HepG2 (cell line): ENCODE results near the gene ARHGAP9. TPM values are rescaled to one million over a fixed set of nuclear protein-coding genes. Genes with fewer than 3 reads are reported as not detected.
"Not testable (repeated sequence)": the region's sequence is repeated elsewhere in the genome, so short reads cannot be mapped to it uniquely, and the experiment has no call there.

Source experiments
- ATAC-seq: fragments of 200-7000 bp; cut with Tn5 transposase; 3 replicates; pipeline ENCODE4 v1.9.1; 2020; ENCODE audit warnings: mild to moderate bottlenecking, moderate library complexity
- BruUV-seq: library from RNA; stranded (reverse); fragments of 400-500 nt; replicated peaks from 2 replicates; lab custom pipeline; 2021; lab: Mats Ljungman, UMichigan
- CTCF ChIA-PET: fragments of 300-600 bp; formaldehyde crosslinking; extraction: SDS; loops from one replicate; lab custom pipeline; 2021; ENCODE audit warnings: low total read pairs, inconsistent platforms, low intra/inter-chr PET ratio; lab: Yijun Ruan, JAX
- POLR2A ChIA-PET: fragments of 350-600 bp; sonication (Branson Sonifier 250); formaldehyde crosslinking; loops from one replicate; lab custom pipeline; 2020; ENCODE audit warnings: antibody characterized with exemption, inconsistent platforms; lab: Yijun Ruan, JAX
- DNase-seq: peaks from one replicate; pipeline ENCODE4 v3.0.0-alpha.2; 2015; ENCODE audit warnings: low spot score
- FAIRE-seq: peaks from 3 replicates; lab custom pipeline; 2011; peaks lifted over from hg19 to GRCh38; lab: Jason Lieb, UNC
- H2AFZ ChIP-seq: one replicate; pipeline ENCODE4 v1.6.1; 2011; ENCODE audit warnings: low read length, inconsistent platforms
- H3K27ac ChIP-seq: fragments of 300-600 bp; 3 replicates; pipeline ENCODE4 v1.8.0; 2011; ENCODE audit warnings: mixed run types, mild to moderate bottlenecking, mixed read lengths, low read length, inconsistent platforms; ENCODE audit not compliant: insufficient read depth; ENCODE audit errors: extremely low read length
- H3K27me3 ChIP-seq, 2 experiments: fragments of 200-600 bp in 1 of 2; 2 replicates in 1 of 2; 3 replicates in 1 of 2; pipeline versions ENCODE4 v1.6.0 to v1.8.0; 2011; ENCODE audit warnings: low read length in 2 of 2, mild to moderate bottlenecking in 2 of 2, moderate library complexity in 2 of 2, inconsistent platforms in 1 of 2; ENCODE audit not compliant: insufficient read depth in 2 of 2, control insufficient read depth in 1 of 2
- H3K36me3 ChIP-seq, 2 experiments: fragments of 200-600 bp in 1 of 2; replicated peaks in 1 of 2; 2 replicates in 1 of 2; 3 replicates in 1 of 2; pipeline versions ENCODE4 v1.5.1 to v1.8.0; 2011; ENCODE audit warnings: low read length in 2 of 2, inconsistent platforms in 1 of 2; ENCODE audit not compliant: insufficient read depth in 2 of 2, control insufficient read depth in 1 of 2
- H3K4me1 ChIP-seq: 2 replicates; pipeline ENCODE4 v1.5.1; 2012; ENCODE audit warnings: low read length, inconsistent platforms; ENCODE audit not compliant: insufficient read depth
- H3K4me2 ChIP-seq: 2 replicates; pipeline ENCODE4 v1.6.0; 2011; ENCODE audit warnings: low read depth, low read length, inconsistent platforms
- H3K4me3 ChIP-seq, 3 experiments: fragments of 200-600 bp in 1 of 3; sonication (generic), shearing (Covaris generic) in 1 of 3; replicated peaks in 1 of 3; 2 replicates each; pipeline ENCODE4 v1.5.1; 2011 to 2016; ENCODE audit warnings: low read length in 3 of 3, inconsistent platforms in 2 of 3, low read depth in 2 of 3, mild to moderate bottlenecking in 2 of 3, control low read depth in 1 of 3, mixed read lengths in 1 of 3; ENCODE audit not compliant: insufficient read depth in 1 of 3
- H3K79me2 ChIP-seq: one replicate; pipeline ENCODE4 v1.6.1; 2011; ENCODE audit warnings: low read length, inconsistent platforms; ENCODE audit not compliant: insufficient read depth
- H3K9ac ChIP-seq: 2 replicates; pipeline ENCODE4 v1.6.0; 2011; ENCODE audit warnings: mild to moderate bottlenecking, low read depth, low read length, inconsistent platforms; ENCODE audit not compliant: insufficient read depth
- H3K9me3 ChIP-seq: 2 replicates; pipeline ENCODE4 v1.5.1; 2012; ENCODE audit warnings: mild to moderate bottlenecking, low read length
- H4K20me1 ChIP-seq: 2 replicates; pipeline ENCODE4 v1.6.0; 2011; ENCODE audit warnings: inconsistent platforms, mild to moderate bottlenecking, low read length, moderate library complexity; ENCODE audit not compliant: insufficient read depth
- MAFG ChIP-seq: sonication (generic); formaldehyde crosslinking; IDR thresholded peaks from 2 replicates; pipeline ENCODE4 v1.5.1; 2020; ENCODE audit warnings: mild to moderate bottlenecking, missing genetic modification reagents
- POLR2A ChIP-seq, 2 experiments: IDR thresholded peaks; 2 replicates each; pipeline ENCODE4 v1.6.1; 2011; ENCODE audit warnings: low read depth in 2 of 2, low read length in 2 of 2, mild to moderate bottlenecking in 1 of 2, moderate library complexity in 1 of 2; ENCODE audit not compliant: insufficient read depth in 1 of 2
- RBFOX2 ChIP-seq: fragments of 200-400 bp; formaldehyde crosslinking; IDR thresholded peaks from 2 replicates; pipeline ENCODE4 v1.6.1; 2017; ENCODE audit warnings: low read depth, mild to moderate bottlenecking, low read length
- WGBS: methylation state at CpG from one replicate; pipeline ENCODE4 v1.1.6; 2017; ENCODE audit warnings: low lambda C conversion rate; 5-methylcytosine and 5-hydroxymethylcytosine counted together
- in situ Hi-C: cut with HindIII; loops from 2 replicates; pipeline ENCODE4 v1.10.0; 2017; ENCODE audit warnings: low pct_unique_long_range_greater_than_20kb; ENCODE audit not compliant: extremely low pct_ligation_motif_present
- intact Hi-C: fragments of 100-400 bp; cut with micrococcal nuclease; formaldehyde crosslinking; loops from one replicate; pipeline ENCODE4 v1.10.0; 2022; ENCODE audit not compliant: unreplicated experiment
- polyA plus RNA-seq, 8 experiments: library from polyadenylated mRNA; depleted of rRNA in 3 of 8; stranded (reverse) in 7 of 8; unstranded in 1 of 8; fragments of >200 nt; fragmentation: Illumina TruSeq in 4 of 8; extraction: Trizol in 4 of 8; gene quantifications; 2 replicates each; pipeline versions ENCODE4 v1.2.1 to v1.2.3, GENCODE V29; 2011 to 2016; ENCODE audit warnings: low read depth in 4 of 8, missing spikeins in 1 of 8, mixed read lengths in 1 of 8; ENCODE audit not compliant: insufficient read depth in 1 of 8
- total RNA-seq, 5 experiments: library from RNA; depleted of rRNA; stranded (reverse); fragments of >200 nt; fragmentation: Illumina TruSeq; extraction: Trizol; gene quantifications; 2 replicates each; pipeline ENCODE4 v1.2.3, GENCODE V29; 2016; ENCODE audit warnings: low read depth in 1 of 5

The ARHGAP9 gene
- total and polyA plus RNA-seq, 2 of the 13 experiments (the other 11 are each of a cell fraction or from before 2014, with no cell fraction given), result 0.18 to 1.2 TPM

DNA sequence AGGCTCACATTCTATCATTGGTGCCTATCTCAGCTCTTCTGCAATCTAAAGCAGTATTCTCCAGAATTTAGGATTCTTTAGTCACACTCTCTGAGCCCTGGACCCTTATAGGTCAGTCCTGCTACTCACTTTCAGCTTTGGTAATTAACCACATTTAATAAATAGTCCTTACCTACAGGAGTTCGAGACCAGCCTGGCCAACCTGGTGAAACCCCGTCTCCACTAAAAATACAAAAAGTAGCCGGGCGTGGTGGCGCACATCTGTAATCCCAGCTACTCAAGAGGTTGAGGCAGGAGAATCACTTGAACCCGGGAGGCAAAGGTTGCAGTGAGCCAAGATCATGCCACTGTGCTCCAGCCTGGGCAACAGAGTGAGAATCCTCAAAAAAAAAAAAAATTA is 34.0 kb upstream of the ARHGAP9 start:
- in situ Hi-C loops, CTCF ChIA-PET: not testable (repeated sequence)
- WGBS, result 100% methylated on average over 6 of the region's 6 CpGs

DNA sequence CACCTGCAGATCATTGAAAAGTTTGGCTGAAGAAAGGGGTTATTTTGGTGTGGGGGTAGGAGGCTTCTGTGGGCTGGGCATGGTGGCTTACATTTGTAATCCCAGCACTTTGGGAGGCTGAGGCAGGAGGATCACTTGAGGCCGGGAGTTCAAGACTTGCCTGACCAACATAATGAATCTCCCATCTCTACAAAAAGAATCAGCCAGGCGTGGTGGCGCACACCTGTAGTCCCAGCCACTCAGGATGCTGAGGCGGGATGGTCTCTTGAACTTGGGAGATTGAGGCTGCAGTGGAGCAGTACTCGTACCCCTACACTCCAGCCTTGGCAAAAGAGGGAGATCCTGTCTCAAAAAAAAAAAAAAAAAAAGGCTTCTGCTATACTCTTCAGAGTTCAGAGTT is 33.6 kb upstream of the ARHGAP9 start:
- no peak for ATAC-seq

More for the DNA sequence above, 34.0 kb upstream of the ARHGAP9 start:
- H3K4me2 ChIP-seq, H3K9me3 ChIP-seq, FAIRE-seq, BruUV-seq, H2AFZ ChIP-seq, ATAC-seq, DNase-seq, H3K79me2 ChIP-seq, H3K27ac ChIP-seq, POLR2A ChIA-PET, H3K4me3 ChIP-seq, H3K9ac ChIP-seq, H3K27me3 ChIP-seq, intact Hi-C loops: not testable (repeated sequence)
- Histone ChIP-seq H3K4me1 (peaks cover 12% of the 10 kb centered on the region), H4K20me1 (peaks cover 20% of the 10 kb centered on the region), H3K36me3 (peaks cover 32 to 77% of the 10 kb centered on the region in 2 experiments)
- TF ChIP-seq RBFOX2, result 0 out of 2 replicates have a peak, but pooled peaks have one; percentile 21

More for the DNA sequence above, 33.6 kb upstream of the ARHGAP9 start:
- H4K20me1 ChIP-seq, result peaks cover 16% of the 10 kb centered on the region
- no TSS peak for BruUV-seq
- POLR2A ChIA-PET, result interaction anchor here (1.2 kb wide), 1 partner anchor 8 kb away, joined by 4 read pairs; the partner anchor contains the start of gene DDIT3
- FAIRE-seq (no peak), DNase-seq (no peak)
- no peaks in the 10 kb centered on the region for H3K9me3 ChIP-seq
- peaks cover 32 to 79% of the 10 kb centered on the region in 2 experiments for H3K36me3 ChIP-seq
- CTCF ChIA-PET, result no interaction called here
- H2AFZ ChIP-seq, result no peak overlapping the region
- intact Hi-C loops, result no loop called here
- H3K27ac ChIP-seq, result no peak overlapping the region
- 98% methylated on average over 5 of the region's 5 CpGs for WGBS
- H3K79me2 ChIP-seq, result peaks cover 4% of the 10 kb centered on the region
- no peak overlapping the region for H3K9ac ChIP-seq
- H3K4me1 ChIP-seq, result peaks cover 8% of the 10 kb centered on the region
- TF ChIP-seq MAFG (CRISPR knock-in tag) (no peak), POLR2A (IDR thresholded peaks at IDR 0.05; ENCODE audit: insufficient read depth in 1 of 2, low read depth in 2 of 2, low read length in 2 of 2) (0 out of 4 replicates have a peak, but pooled peaks of 1 of the 2 experiments have one; percentile 5)
- no peak overlapping the region for H3K4me3 ChIP-seq
- in situ Hi-C loops, result no loop called here
- no peak overlapping the region for H3K4me2 ChIP-seq
- no peaks in the 10 kb centered on the region for H3K27me3 ChIP-seq
